WTC11 (cell line): Measurements from ENCODE around the gene SUGT1.

Experiments
- CBFB ChIP-seq: sonication (generic); formaldehyde crosslinking; IDR thresholded peaks from 2 replicates; pipeline ENCODE4 v1.8.1; 2022; ENCODE audit warnings: mild to moderate bottlenecking, low read depth, missing genetic modification reagents
- CREB1 ChIP-seq: sonication (generic); formaldehyde crosslinking; IDR thresholded peaks from 2 replicates; pipeline ENCODE4 v1.8.0; 2023; ENCODE audit warnings: mild to moderate bottlenecking, missing genetic modification reagents
- E2F4 ChIP-seq: sonication (generic); formaldehyde crosslinking; IDR thresholded peaks from 2 replicates; pipeline ENCODE4 v1.8.1; 2022; ENCODE audit warnings: low read depth, mild to moderate bottlenecking, moderate library complexity, missing genetic modification reagents, borderline replicate concordance
- ELF4 ChIP-seq: sonication (generic); formaldehyde crosslinking; IDR thresholded peaks from 2 replicates; pipeline ENCODE4 v1.8.1; 2022; ENCODE audit warnings: low read depth, mild to moderate bottlenecking, moderate library complexity, missing genetic modification reagents
- IRF2 ChIP-seq: sonication (generic); formaldehyde crosslinking; IDR thresholded peaks from 2 replicates; pipeline ENCODE4 v1.8.0; 2022; ENCODE audit warnings: low read depth, missing genetic modification reagents, borderline replicate concordance
- TCF7 ChIP-seq: sonication (generic); formaldehyde crosslinking; IDR thresholded peaks from 2 replicates; pipeline ENCODE4 v1.8.0; 2022; ENCODE audit warnings: mild to moderate bottlenecking, low read depth, missing genetic modification reagents, moderate library complexity
- USF1 ChIP-seq: sonication (generic); formaldehyde crosslinking; IDR thresholded peaks from 2 replicates; pipeline ENCODE4 v1.8.0; 2022; ENCODE audit warnings: mild to moderate bottlenecking, missing genetic modification reagents
- USF2 ChIP-seq: sonication (generic); formaldehyde crosslinking; IDR thresholded peaks from 2 replicates; pipeline ENCODE4 v1.8.1; 2023; ENCODE audit warnings: mild to moderate bottlenecking, missing genetic modification reagents, moderate library complexity
- ZMAT4 ChIP-seq: fragments of 250-450 bp; sonication (Bioruptor Pico); IDR thresholded peaks from 2 replicates; pipeline ENCODE4 v1.9.0; 2021; ENCODE audit warnings: mild to moderate bottlenecking
- ZNF138 ChIP-seq: sonication (generic); formaldehyde crosslinking; conservative IDR thresholded peaks from 2 replicates; pipeline ENCODE4 v1.8.1; 2022; ENCODE audit warnings: mild to moderate bottlenecking, moderate library complexity, missing genetic modification reagents
- TF ChIP-seq, protein P1 (sequence below): fragments of 200-600 bp; IDR thresholded peaks from 2 replicates; pipeline ENCODE4 v1.8.0; 2022; ENCODE audit warnings: antibody characterized with exemption
- TF ChIP-seq, protein P2 (sequence below): sonication (generic); formaldehyde crosslinking; IDR thresholded peaks from 2 replicates; pipeline ENCODE4 v1.8.0; 2022; ENCODE audit warnings: mild to moderate bottlenecking, missing genetic modification reagents

- TF ChIP-seq ELF4 (CRISPR knock-in tag): no peak
- TF ChIP-seq ZMAT4 (CRISPR knock-in tag): no peak
- TF ChIP-seq, protein P1, sequence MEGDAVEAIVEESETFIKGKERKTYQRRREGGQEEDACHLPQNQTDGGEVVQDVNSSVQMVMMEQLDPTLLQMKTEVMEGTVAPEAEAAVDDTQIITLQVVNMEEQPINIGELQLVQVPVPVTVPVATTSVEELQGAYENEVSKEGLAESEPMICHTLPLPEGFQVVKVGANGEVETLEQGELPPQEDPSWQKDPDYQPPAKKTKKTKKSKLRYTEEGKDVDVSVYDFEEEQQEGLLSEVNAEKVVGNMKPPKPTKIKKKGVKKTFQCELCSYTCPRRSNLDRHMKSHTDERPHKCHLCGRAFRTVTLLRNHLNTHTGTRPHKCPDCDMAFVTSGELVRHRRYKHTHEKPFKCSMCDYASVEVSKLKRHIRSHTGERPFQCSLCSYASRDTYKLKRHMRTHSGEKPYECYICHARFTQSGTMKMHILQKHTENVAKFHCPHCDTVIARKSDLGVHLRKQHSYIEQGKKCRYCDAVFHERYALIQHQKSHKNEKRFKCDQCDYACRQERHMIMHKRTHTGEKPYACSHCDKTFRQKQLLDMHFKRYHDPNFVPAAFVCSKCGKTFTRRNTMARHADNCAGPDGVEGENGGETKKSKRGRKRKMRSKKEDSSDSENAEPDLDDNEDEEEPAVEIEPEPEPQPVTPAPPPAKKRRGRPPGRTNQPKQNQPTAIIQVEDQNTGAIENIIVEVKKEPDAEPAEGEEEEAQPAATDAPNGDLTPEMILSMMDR: no peak
- TF ChIP-seq ZNF138 (CRISPR knock-in tag): no peak
- TF ChIP-seq, protein P2, sequence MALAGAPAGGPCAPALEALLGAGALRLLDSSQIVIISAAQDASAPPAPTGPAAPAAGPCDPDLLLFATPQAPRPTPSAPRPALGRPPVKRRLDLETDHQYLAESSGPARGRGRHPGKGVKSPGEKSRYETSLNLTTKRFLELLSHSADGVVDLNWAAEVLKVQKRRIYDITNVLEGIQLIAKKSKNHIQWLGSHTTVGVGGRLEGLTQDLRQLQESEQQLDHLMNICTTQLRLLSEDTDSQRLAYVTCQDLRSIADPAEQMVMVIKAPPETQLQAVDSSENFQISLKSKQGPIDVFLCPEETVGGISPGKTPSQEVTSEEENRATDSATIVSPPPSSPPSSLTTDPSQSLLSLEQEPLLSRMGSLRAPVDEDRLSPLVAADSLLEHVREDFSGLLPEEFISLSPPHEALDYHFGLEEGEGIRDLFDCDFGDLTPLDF (CRISPR knock-in tag): no peak
- no peak for TF ChIP-seq CBFB (CRISPR knock-in tag)
- no peak for TF ChIP-seq USF1 (CRISPR knock-in tag)
- TF ChIP-seq USF2 (CRISPR knock-in tag): no peak
- TF ChIP-seq CREB1 (CRISPR knock-in tag): no peak
- TF ChIP-seq IRF2 (CRISPR knock-in tag): no peak
- no peak for TF ChIP-seq TCF7 (CRISPR knock-in tag)
- TF ChIP-seq E2F4 (CRISPR knock-in tag): no peak
Observed at GRCh38 chr13:52696566-52696965, 43.9 kb downstream of the SUGT1 start.
